A673 (cell line): Measurements from ENCODE around the gene PIPOX. TPM values are rescaled to one million over a fixed set of nuclear protein-coding genes. Genes with fewer than 3 reads are reported as not detected.

Source experiments
- BruUV-seq: library from RNA; stranded (reverse); fragments of 400-500 nt; replicated peaks from 2 replicates; lab custom pipeline; 2021; lab: Mats Ljungman, UMichigan
- CTCF ChIA-PET: fragments of 300-600 bp; sonication (Branson Sonifier 250); formaldehyde crosslinking; loops from one replicate; lab custom pipeline; 2022; ENCODE audit warnings: antibody characterized with exemption; lab: Charles Lee
- POLR2A ChIA-PET: fragments of 300-600 bp; sonication (Branson Sonifier 250); formaldehyde crosslinking; loops from one replicate; lab custom pipeline; 2022; ENCODE audit warnings: antibody characterized with exemption; ENCODE audit not compliant: low non-redundant PET; lab: Charles Lee
- DNase-seq: peaks from one replicate; pipeline ENCODE4 v3.0.0-alpha.2; 2015; ENCODE audit warnings: low spot score
- H3K27ac ChIP-seq: fragments of 200-600 bp; sonication (generic); 2 replicates; pipeline ENCODE4 v1.5.1; 2016; ENCODE audit warnings: mixed run types, low read depth, mild to moderate bottlenecking, mixed read lengths, antibody characterized with exemption, low read length; ENCODE audit not compliant: poor library complexity, severe bottlenecking
- H3K27me3 ChIP-seq: fragments of 200-600 bp; sonication (generic); replicated peaks from 2 replicates; pipeline ENCODE4 v1.6.1; 2017; ENCODE audit warnings: mixed run types, low read depth, mild to moderate bottlenecking, mixed read lengths, antibody characterized with exemption, low read length; ENCODE audit not compliant: insufficient read depth, poor library complexity
- H3K36me3 ChIP-seq: fragments of 200-600 bp; sonication (generic); 2 replicates; pipeline ENCODE4 v1.6.1; 2016; ENCODE audit warnings: mixed run types, mild to moderate bottlenecking, mixed read lengths, antibody characterized with exemption, low read length; ENCODE audit not compliant: insufficient read depth, poor library complexity, severe bottlenecking
- H3K4me1 ChIP-seq: fragments of 200-600 bp; sonication (generic); 2 replicates; pipeline ENCODE4 v1.6.1; 2017; ENCODE audit warnings: mixed run types, mild to moderate bottlenecking, mixed read lengths, antibody characterized with exemption, low read length; ENCODE audit not compliant: insufficient read depth, poor library complexity, severe bottlenecking
- H3K4me3 ChIP-seq: fragments of 200-600 bp; sonication (generic); 2 replicates; pipeline ENCODE4 v1.5.1; 2016; ENCODE audit warnings: low read depth, mixed run types, mild to moderate bottlenecking, mixed read lengths, low read length; ENCODE audit not compliant: poor library complexity, severe bottlenecking
- H3K9me3 ChIP-seq: fragments of 200-600 bp; sonication (generic); 2 replicates; pipeline ENCODE4 v1.6.1; 2016; ENCODE audit warnings: mixed run types, low read depth, mild to moderate bottlenecking, mixed read lengths, antibody characterized with exemption, low read length; ENCODE audit not compliant: poor library complexity, severe bottlenecking
- CTCF ChIP-seq: fragments of 300-800, 200-600 bp; sonication (generic); conservative IDR thresholded peaks from 2 replicates; pipeline ENCODE4 v1.5.1; 2017; ENCODE audit warnings: low read depth, mild to moderate bottlenecking, antibody characterized with exemption, low read length, moderate library complexity, mixed read lengths
- EZH2 ChIP-seq: fragments of 200-600 bp; sonication (generic); IDR thresholded peaks from 2 replicates; pipeline ENCODE4 v1.6.1; 2017; ENCODE audit warnings: borderline replicate concordance, low read depth, mild to moderate bottlenecking, mixed read lengths, antibody characterized with exemption, low read length; ENCODE audit not compliant: poor library complexity, severe bottlenecking
- intact Hi-C: fragments of 100-400 bp; cut with micrococcal nuclease; formaldehyde crosslinking; loops from one replicate; pipeline ENCODE4 v1.10.0; 2022; ENCODE audit not compliant: unreplicated experiment
- total RNA-seq: library from RNA; stranded (reverse); gene quantifications from 2 replicates; pipeline ENCODE4 v1.2.3, GENCODE V29; 2021

The PIPOX gene
- total RNA-seq, 1 experiment from 2014 or later, result 8.8 TPM

DNA sequence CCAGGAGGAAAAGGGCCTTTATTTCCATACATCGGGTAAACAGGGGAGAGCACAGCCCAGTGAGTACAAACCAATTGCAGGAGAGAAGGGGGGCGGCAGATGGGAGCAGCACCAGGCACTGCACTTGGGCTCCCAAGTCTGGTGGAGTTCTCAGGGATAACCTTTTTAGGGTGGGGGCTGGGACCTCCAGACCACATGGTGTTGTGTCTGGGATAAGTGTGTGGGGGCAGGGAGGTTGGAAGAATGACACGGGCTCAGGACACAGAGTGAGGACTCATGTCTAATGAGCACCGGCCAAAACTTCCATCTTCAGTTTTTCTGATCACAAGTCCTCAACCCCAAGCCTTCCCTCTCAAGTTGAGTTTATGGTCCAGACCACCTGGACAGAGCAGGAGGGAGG lies 30.6 kb downstream of the PIPOX start:
- TF ChIP-seq CTCF (no peak), EZH2 (no peak)
- CTCF ChIA-PET, result no interaction called here

DNA sequence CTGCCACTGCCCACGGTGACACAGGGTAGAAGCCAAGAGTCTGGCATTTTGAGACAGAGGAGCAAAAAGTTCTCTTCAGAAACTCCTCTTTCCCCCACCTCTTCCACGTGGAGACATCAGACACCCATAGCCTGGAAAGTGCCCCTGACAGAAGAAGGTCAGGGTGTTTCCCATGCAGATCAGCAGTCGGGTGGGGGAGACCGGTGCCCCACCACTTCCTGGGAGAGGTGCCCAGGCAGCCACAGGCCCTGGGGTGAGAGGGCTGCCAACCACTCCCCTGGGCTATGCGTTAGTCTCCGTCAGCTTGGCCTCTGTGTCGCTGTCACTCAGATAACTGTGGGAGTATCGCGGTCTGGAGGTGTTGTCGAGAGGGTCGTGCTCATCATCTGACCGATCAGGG lies 31.5 kb downstream of the PIPOX start:
- H3K4me3 ChIP-seq, result no peak overlapping the region
- TF ChIP-seq EZH2, result no peak
- no peak for TF ChIP-seq CTCF
- H3K27me3 ChIP-seq, result no peaks in the 10 kb centered on the region
- no TSS peak for BruUV-seq
- ChIA-PET CTCF (no interaction called here), POLR2A (no interaction called here)
- H3K4me1 ChIP-seq, result peaks cover 45% of the 10 kb centered on the region
- no peak for DNase-seq
- H3K27ac ChIP-seq, result no peak overlapping the region
- no peaks in the 10 kb centered on the region for H3K36me3 ChIP-seq
- intact Hi-C loops, result no loop called here
- H3K9me3 ChIP-seq, result no peaks in the 10 kb centered on the region

More for the DNA sequence above, 30.6 kb downstream of the PIPOX start:
- H3K4me1 ChIP-seq, result peaks cover 37% of the 10 kb centered on the region
- no peaks in the 10 kb centered on the region for H3K27me3 ChIP-seq
- no peak overlapping the region for H3K4me3 ChIP-seq
- no TSS peak for BruUV-seq
- POLR2A ChIA-PET, result no interaction called here
- DNase-seq, result no peak
- no peaks in the 10 kb centered on the region for H3K36me3 ChIP-seq
- no peak overlapping the region for H3K27ac ChIP-seq
- intact Hi-C loops, result no loop called here
- no peaks in the 10 kb centered on the region for H3K9me3 ChIP-seq

DNA sequence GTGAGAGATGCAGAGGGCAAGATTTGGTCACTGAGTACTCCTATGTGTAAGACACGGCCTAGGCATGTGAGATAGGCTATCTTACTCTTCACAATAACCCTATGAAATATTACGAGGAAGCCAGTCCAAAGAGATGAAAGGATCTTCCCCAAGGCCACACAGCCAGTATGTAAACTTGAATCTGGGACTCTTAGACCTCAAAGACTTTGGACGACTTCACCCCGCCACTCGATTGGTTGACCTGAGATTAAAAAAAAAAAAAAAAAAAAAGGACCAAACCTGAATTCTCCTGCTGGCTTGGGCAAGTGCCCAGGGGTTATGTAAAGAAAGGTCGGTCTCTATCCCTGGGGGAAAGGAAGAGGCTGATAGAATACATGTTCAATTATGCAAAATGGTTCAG lies 33.1 kb downstream of the PIPOX start:
- Histone ChIP-seq H3K9me3 (no peaks in the 10 kb centered on the region), H3K27ac (no peak overlapping the region), H3K36me3 (no peaks in the 10 kb centered on the region), H3K4me1 (peaks cover 29% of the 10 kb centered on the region), H3K4me3 (no peak overlapping the region), H3K27me3 (no peaks in the 10 kb centered on the region)
- ChIA-PET CTCF (no interaction called here), POLR2A (interaction anchor here (0.7 kb wide), 1 partner anchor 65 kb away, joined by 3 read pairs; no protein-coding TSS in a partner anchor)
- intact Hi-C loops, result no loop called here
- no peak for DNase-seq
- TF ChIP-seq CTCF, result no peak
- TF ChIP-seq EZH2, result no peak
- BruUV-seq, result no TSS peak
